HepG2 (cell line): ENCODE measurements around the gene SMARCC1. TPM values are rescaled to one million over a fixed set of nuclear protein-coding genes. Genes with fewer than 3 reads are reported as not detected.

Experiments used
- ATAC-seq: fragments of 200-7000 bp; cut with Tn5 transposase; 3 replicates; pipeline ENCODE4 v1.9.1; 2020; ENCODE audit warnings: mild to moderate bottlenecking, moderate library complexity
- BruUV-seq: library from RNA; stranded (reverse); fragments of 400-500 nt; replicated peaks from 2 replicates; lab custom pipeline; 2021; lab: Mats Ljungman, UMichigan
- CTCF ChIA-PET: fragments of 300-600 bp; formaldehyde crosslinking; extraction: SDS; loops from one replicate; lab custom pipeline; 2021; ENCODE audit warnings: low total read pairs, inconsistent platforms, low intra/inter-chr PET ratio; lab: Yijun Ruan, JAX
- POLR2A ChIA-PET: fragments of 350-600 bp; sonication (Branson Sonifier 250); formaldehyde crosslinking; loops from one replicate; lab custom pipeline; 2020; ENCODE audit warnings: antibody characterized with exemption, inconsistent platforms; lab: Yijun Ruan, JAX
- DNase-seq: peaks from one replicate; pipeline ENCODE4 v3.0.0-alpha.2; 2015; ENCODE audit warnings: low spot score
- FAIRE-seq: peaks from 3 replicates; lab custom pipeline; 2011; peaks lifted over from hg19 to GRCh38; lab: Jason Lieb, UNC
- H2AFZ ChIP-seq: one replicate; pipeline ENCODE4 v1.6.1; 2011; ENCODE audit warnings: low read length, inconsistent platforms
- H3K27ac ChIP-seq: fragments of 300-600 bp; 3 replicates; pipeline ENCODE4 v1.8.0; 2011; ENCODE audit warnings: mixed run types, mild to moderate bottlenecking, mixed read lengths, low read length, inconsistent platforms; ENCODE audit not compliant: insufficient read depth; ENCODE audit errors: extremely low read length
- H3K27me3 ChIP-seq, 2 experiments: fragments of 200-600 bp in 1 of 2; 2 replicates in 1 of 2; 3 replicates in 1 of 2; pipeline versions ENCODE4 v1.6.0 to v1.8.0; 2011; ENCODE audit warnings: low read length in 2 of 2, mild to moderate bottlenecking in 2 of 2, moderate library complexity in 2 of 2, inconsistent platforms in 1 of 2; ENCODE audit not compliant: insufficient read depth in 2 of 2, control insufficient read depth in 1 of 2
- H3K36me3 ChIP-seq, 2 experiments: fragments of 200-600 bp in 1 of 2; replicated peaks in 1 of 2; 2 replicates in 1 of 2; 3 replicates in 1 of 2; pipeline versions ENCODE4 v1.5.1 to v1.8.0; 2011; ENCODE audit warnings: low read length in 2 of 2, inconsistent platforms in 1 of 2; ENCODE audit not compliant: insufficient read depth in 2 of 2, control insufficient read depth in 1 of 2
- H3K4me1 ChIP-seq: 2 replicates; pipeline ENCODE4 v1.5.1; 2012; ENCODE audit warnings: low read length, inconsistent platforms; ENCODE audit not compliant: insufficient read depth
- H3K4me2 ChIP-seq: 2 replicates; pipeline ENCODE4 v1.6.0; 2011; ENCODE audit warnings: low read depth, low read length, inconsistent platforms
- H3K4me3 ChIP-seq, 3 experiments: fragments of 200-600 bp in 1 of 3; sonication (generic), shearing (Covaris generic) in 1 of 3; replicated peaks in 1 of 3; 2 replicates each; pipeline ENCODE4 v1.5.1; 2011 to 2016; ENCODE audit warnings: low read length in 3 of 3, inconsistent platforms in 2 of 3, low read depth in 2 of 3, mild to moderate bottlenecking in 2 of 3, control low read depth in 1 of 3, mixed read lengths in 1 of 3; ENCODE audit not compliant: insufficient read depth in 1 of 3
- H3K79me2 ChIP-seq: one replicate; pipeline ENCODE4 v1.6.1; 2011; ENCODE audit warnings: low read length, inconsistent platforms; ENCODE audit not compliant: insufficient read depth
- H3K9ac ChIP-seq: 2 replicates; pipeline ENCODE4 v1.6.0; 2011; ENCODE audit warnings: mild to moderate bottlenecking, low read depth, low read length, inconsistent platforms; ENCODE audit not compliant: insufficient read depth
- H3K9me3 ChIP-seq: 2 replicates; pipeline ENCODE4 v1.5.1; 2012; ENCODE audit warnings: mild to moderate bottlenecking, low read length
- H4K20me1 ChIP-seq: 2 replicates; pipeline ENCODE4 v1.6.0; 2011; ENCODE audit warnings: inconsistent platforms, mild to moderate bottlenecking, low read length, moderate library complexity; ENCODE audit not compliant: insufficient read depth
- BRD4 ChIP-seq: sonication (generic); formaldehyde crosslinking; IDR thresholded peaks from 2 replicates; pipeline ENCODE4 v1.4.0; 2020; ENCODE audit warnings: missing genetic modification reagents
- MED13 ChIP-seq: sonication (generic); formaldehyde crosslinking; IDR thresholded peaks from 2 replicates; pipeline ENCODE4 v1.5.0; 2020; ENCODE audit warnings: missing genetic modification reagents
- NR2F2 ChIP-seq: IDR thresholded peaks from 2 replicates; pipeline ENCODE4 v1.6.1; 2012; ENCODE audit warnings: low read depth, inconsistent platforms, borderline replicate concordance
- NR3C1 ChIP-seq: sonication (generic); formaldehyde crosslinking; IDR thresholded peaks from 2 replicates; pipeline ENCODE4 v1.4.0; 2020; ENCODE audit warnings: missing genetic modification reagents
- SRSF1 ChIP-seq: fragments of 200-400 bp; formaldehyde crosslinking; optimal IDR thresholded peaks from 2 replicates; pipeline ENCODE3; 2017; ENCODE audit warnings: mild to moderate bottlenecking, low read depth, low read length, moderate library complexity
- ZNF616 ChIP-seq: sonication (generic); formaldehyde crosslinking; IDR thresholded peaks from 2 replicates; pipeline ENCODE4 v1.5.0; 2020; ENCODE audit warnings: low read depth, mild to moderate bottlenecking, missing genetic modification reagents
- WGBS: methylation state at CpG from one replicate; pipeline ENCODE4 v1.1.6; 2017; ENCODE audit warnings: low lambda C conversion rate; 5-methylcytosine and 5-hydroxymethylcytosine counted together
- in situ Hi-C: cut with HindIII; loops from 2 replicates; pipeline ENCODE4 v1.10.0; 2017; ENCODE audit warnings: low pct_unique_long_range_greater_than_20kb; ENCODE audit not compliant: extremely low pct_ligation_motif_present
- intact Hi-C: fragments of 100-400 bp; cut with micrococcal nuclease; formaldehyde crosslinking; loops from one replicate; pipeline ENCODE4 v1.10.0; 2022; ENCODE audit not compliant: unreplicated experiment
- polyA plus RNA-seq, 8 experiments: library from polyadenylated mRNA; depleted of rRNA in 3 of 8; stranded (reverse) in 7 of 8; unstranded in 1 of 8; fragments of >200 nt; fragmentation: Illumina TruSeq in 4 of 8; extraction: Trizol in 4 of 8; gene quantifications; 2 replicates each; pipeline versions ENCODE4 v1.2.1 to v1.2.3, GENCODE V29; 2011 to 2016; ENCODE audit warnings: low read depth in 4 of 8, missing spikeins in 1 of 8, mixed read lengths in 1 of 8; ENCODE audit not compliant: insufficient read depth in 1 of 8
- total RNA-seq, 5 experiments: library from RNA; depleted of rRNA; stranded (reverse); fragments of >200 nt; fragmentation: Illumina TruSeq; extraction: Trizol; gene quantifications; 2 replicates each; pipeline ENCODE4 v1.2.3, GENCODE V29; 2016; ENCODE audit warnings: low read depth in 1 of 5
- TF ChIP-seq, protein P1 (sequence below): sonication (generic); formaldehyde crosslinking; IDR thresholded peaks from 2 replicates; pipeline ENCODE4 v1.4.0; 2020; ENCODE audit warnings: missing genetic modification reagents, mild to moderate bottlenecking, borderline replicate concordance
- TF ChIP-seq, protein P2 (sequence below), 2 experiments: sonication (generic) in 1 of 2; formaldehyde crosslinking in 1 of 2; IDR thresholded peaks; 2 replicates each; pipeline versions ENCODE4 v1.4.0 to v1.6.1; 2018 to 2020; ENCODE audit warnings: missing genetic modification reagents in 2 of 2, borderline replicate concordance in 1 of 2, low read depth in 1 of 2, mild to moderate bottlenecking in 1 of 2, missing biosample characterization in 1 of 2
- TF ChIP-seq, protein P3 (sequence below): fragments of 450-650 bp; IDR thresholded peaks from 2 replicates; pipeline ENCODE4 v1.6.1; 2017; ENCODE audit warnings: mild to moderate bottlenecking

The SMARCC1 gene
- total and polyA plus RNA-seq, 2 of the 13 experiments (the other 11 are each of a cell fraction or from before 2014, with no cell fraction given) = 47.9 to 58.4 TPM

DNA sequence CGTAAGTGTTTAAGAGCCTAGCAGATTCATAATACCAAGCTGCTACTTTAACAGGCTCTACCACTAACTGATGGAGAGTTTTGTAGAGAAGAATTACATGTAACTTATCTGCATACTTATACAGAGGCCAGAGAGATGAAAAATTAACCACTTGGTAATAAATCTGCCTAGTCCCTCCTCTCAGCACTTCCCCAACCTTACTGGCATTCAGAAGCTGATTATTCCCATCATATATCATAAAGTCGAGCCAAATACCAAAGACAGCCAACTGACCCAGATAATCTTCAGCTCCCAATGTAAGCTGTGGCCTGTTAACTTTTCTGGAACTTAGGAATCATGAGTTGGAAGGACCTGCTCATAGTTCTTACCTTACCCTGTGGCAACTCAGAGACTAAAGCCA lies 177.5 kb downstream of the SMARCC1 start:
- DNase-seq (no peak), ATAC-seq (no peak), FAIRE-seq (no peak)
- no peak overlapping the region for H3K4me3 ChIP-seq
- WGBS = 97% methylated on average over 2 of the region's 2 CpGs
- no peaks in the 10 kb centered on the region for H4K20me1 ChIP-seq
- peaks cover 25 to 71% of the 10 kb centered on the region in 2 experiments for H3K36me3 ChIP-seq
- no peak overlapping the region for H3K4me2 ChIP-seq
- H3K9ac ChIP-seq = no peak overlapping the region
- H3K27ac ChIP-seq = no peak overlapping the region
- intact Hi-C loops (no loop called here), in situ Hi-C loops (no loop called here)
- CTCF ChIA-PET = no interaction called here
- no peaks in the 10 kb centered on the region for H3K4me1 ChIP-seq
- H3K9me3 ChIP-seq = no peaks in the 10 kb centered on the region
- TF ChIP-seq, protein P1, sequence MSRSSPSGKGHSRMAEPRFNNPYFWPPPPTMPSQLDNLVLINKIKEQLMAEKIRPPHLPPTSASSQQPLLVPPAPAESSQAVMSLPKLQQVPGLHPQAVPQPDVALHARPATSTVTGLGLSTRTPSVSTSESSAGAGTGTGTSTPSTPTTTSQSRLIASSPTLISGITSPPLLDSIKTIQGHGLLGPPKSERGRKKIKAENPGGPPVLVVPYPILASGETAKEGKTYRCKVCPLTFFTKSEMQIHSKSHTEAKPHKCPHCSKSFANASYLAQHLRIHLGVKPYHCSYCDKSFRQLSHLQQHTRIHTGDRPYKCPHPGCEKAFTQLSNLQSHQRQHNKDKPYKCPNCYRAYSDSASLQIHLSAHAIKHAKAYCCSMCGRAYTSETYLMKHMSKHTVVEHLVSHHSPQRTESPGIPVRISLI (CRISPR knock-in tag) = no peak
- TF ChIP-seq NR3C1 (CRISPR knock-in tag) (no peak), BRD4 (CRISPR knock-in tag) (no peak), ZNF616 (no peak), MED13 (CRISPR knock-in tag) (no peak), SRSF1 (no peak), NR2F2 (no peak)
- TF ChIP-seq, protein P2, sequence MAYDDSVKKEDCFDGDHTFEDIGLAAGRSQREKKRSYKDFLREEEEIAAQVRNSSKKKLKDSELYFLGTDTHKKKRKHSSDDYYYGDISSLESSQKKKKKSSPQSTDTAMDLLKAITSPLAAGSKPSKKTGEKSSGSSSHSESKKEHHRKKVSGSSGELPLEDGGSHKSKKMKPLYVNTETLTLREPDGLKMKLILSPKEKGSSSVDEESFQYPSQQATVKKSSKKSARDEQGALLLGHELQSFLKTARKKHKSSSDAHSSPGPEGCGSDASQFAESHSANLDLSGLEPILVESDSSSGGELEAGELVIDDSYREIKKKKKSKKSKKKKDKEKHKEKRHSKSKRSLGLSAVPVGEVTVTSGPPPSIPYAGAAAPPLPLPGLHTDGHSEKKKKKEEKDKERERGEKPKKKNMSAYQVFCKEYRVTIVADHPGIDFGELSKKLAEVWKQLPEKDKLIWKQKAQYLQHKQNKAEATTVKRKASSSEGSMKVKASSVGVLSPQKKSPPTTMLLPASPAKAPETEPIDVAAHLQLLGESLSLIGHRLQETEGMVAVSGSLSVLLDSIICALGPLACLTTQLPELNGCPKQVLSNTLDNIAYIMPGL (CRISPR knock-in tag; IDR thresholded peaks at IDR 0.05; ENCODE audit: borderline replicate concordance in 1 of 2, low read depth in 1 of 2) = no peak
- TF ChIP-seq, protein P3, sequence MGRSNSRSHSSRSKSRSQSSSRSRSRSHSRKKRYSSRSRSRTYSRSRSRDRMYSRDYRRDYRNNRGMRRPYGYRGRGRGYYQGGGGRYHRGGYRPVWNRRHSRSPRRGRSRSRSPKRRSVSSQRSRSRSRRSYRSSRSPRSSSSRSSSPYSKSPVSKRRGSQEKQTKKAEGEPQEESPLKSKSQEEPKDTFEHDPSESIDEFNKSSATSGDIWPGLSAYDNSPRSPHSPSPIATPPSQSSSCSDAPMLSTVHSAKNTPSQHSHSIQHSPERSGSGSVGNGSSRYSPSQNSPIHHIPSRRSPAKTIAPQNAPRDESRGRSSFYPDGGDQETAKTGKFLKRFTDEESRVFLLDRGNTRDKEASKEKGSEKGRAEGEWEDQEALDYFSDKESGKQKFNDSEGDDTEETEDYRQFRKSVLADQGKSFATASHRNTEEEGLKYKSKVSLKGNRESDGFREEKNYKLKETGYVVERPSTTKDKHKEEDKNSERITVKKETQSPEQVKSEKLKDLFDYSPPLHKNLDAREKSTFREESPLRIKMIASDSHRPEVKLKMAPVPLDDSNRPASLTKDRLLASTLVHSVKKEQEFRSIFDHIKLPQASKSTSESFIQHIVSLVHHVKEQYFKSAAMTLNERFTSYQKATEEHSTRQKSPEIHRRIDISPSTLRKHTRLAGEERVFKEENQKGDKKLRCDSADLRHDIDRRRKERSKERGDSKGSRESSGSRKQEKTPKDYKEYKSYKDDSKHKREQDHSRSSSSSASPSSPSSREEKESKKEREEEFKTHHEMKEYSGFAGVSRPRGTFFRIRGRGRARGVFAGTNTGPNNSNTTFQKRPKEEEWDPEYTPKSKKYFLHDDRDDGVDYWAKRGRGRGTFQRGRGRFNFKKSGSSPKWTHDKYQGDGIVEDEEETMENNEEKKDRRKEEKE = no peak
- POLR2A ChIA-PET = no interaction called here
- no TSS peak for BruUV-seq
- no peaks in the 10 kb centered on the region for H3K27me3 ChIP-seq
- H2AFZ ChIP-seq = no peak overlapping the region
- no peaks in the 10 kb centered on the region for H3K79me2 ChIP-seq
